Mesenteric fat pad (tissue), 1 donor: ENCODE results near the gene C18orf32. TPM values are rescaled to one million over a fixed set of nuclear protein-coding genes. Genes with fewer than 3 reads are reported as not detected.
"Not testable (repeated sequence)": the region's sequence is repeated elsewhere in the genome, so short reads cannot be mapped to it uniquely, and the experiment has no call there.

ENCODE experiments used
- DNase-seq: peaks from one replicate; pipeline ENCODE4 v3.0.0-alpha.2; 2020; ENCODE audit warnings: low spot score
- total RNA-seq: library from RNA; stranded (reverse); fragmentation: NEBNext Ultra II Directional; extraction: Animal tissue kit (Norgen Biotek cat#: 25700); gene quantifications from one replicate; pipeline ENCODE4 v1.2.1, GENCODE V29; 2021
- donor health status: DM: yes; HTN: yes; CAD: no.

C18orf32 gene
- total RNA-seq, 1 donor from 2014 or later, result 46.5 TPM

DNA sequence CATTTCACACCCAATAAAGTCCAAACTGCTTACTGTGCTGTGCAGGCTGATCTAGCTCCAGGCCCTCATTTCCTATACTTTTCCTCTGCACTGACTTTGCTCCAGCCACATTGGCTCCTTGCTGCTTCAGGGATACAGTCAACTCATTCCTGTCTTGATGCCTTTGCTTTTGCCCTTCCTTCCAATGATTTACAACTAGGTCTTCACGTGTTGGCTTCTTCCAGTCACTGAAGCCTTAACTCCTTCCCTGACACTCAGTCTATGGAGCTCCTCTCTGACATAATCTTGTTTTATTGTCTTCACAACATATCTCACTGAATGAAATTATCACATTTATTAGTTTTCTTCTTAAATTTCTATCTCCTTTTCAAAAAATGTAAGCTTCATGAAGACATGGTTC lies 16.9 kb upstream of the C18orf32 start:
- no peak for DNase-seq

DNA sequence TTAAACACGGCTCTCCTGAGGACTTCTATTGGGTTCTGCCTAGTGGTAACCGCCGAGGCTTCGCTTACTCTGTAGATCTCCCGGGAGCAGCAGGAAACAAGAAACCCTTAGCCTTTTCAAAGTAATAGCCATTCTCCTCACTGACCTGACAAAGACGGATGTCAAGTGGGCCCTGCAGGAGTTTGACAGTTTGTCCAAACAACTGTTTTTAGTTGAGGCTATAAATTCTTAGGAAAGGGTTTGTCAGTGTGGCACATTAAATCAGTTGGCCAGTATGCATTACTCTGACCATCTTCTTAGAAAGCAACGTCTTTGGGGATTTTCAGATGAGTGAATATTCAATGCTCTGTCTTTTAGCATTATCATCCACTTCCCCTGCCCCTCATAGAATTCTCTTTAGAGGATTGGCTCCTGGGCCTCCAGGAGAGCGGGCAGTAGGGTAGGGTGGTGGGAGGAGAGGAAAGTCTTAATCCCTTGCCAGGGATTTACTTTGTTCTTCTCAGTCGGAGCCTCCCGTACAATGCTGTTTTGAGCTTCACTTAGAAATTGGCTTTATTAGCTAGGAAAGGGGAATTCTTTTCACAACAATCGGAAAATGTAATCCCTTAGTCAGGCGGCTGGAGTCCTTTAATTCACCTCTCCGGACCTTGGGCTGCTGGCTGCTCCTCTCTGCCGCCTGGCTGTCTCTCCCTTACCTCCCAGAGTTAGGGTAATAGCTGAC lies 13.3 kb upstream of the C18orf32 start:
- no peak for DNase-seq

DNA sequence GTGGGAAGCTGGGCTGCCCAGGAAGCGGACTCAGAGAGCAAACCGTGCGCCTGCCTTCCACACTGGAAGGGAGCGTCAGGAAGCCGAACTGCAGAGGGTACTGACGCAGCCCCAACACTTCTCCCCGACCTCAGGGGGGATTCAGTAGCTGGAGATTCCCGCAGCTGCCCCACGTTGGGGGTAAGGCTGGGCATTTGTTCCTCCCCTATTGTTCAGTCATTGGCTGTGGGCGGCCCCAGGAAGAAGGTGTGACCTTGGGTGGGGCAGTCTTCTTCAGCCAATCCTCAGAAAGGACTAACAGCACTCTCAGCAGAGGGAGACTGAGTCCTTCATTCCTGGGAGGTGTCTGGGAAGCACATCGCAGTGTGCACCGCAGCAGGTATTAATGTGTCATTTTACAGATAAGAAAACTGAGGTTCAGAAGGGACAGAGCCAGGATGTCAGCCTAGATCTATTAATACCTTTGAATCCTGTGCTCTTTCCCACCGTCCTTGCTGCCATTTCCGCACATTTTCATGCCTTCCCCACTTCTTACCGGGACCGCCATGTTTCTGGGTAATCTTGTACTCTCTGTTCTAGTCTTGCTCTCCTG lies 12.1 kb upstream of the C18orf32 start:
- DNase-seq, result no peak

DNA sequence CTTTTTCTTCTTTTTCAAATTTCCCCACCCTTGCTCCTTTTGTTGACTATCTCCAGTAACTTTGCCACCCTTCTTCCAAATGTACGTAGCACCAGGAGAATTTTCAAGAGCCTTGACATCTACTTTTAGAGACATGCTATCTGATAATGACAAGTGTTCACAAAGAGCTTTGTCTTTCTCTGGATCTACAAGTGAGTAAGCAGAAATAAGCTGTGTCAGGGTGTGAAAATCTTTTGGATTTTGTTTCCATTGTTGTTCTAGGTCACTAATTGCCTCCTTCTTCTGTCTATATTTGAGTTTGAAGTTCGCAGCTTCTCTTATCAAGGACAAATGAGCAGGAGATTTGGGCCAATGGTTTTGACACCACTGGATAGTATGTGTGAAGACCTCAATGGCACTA lies 8.4 kb upstream of the C18orf32 start:
- DNase-seq, result no peak

DNA sequence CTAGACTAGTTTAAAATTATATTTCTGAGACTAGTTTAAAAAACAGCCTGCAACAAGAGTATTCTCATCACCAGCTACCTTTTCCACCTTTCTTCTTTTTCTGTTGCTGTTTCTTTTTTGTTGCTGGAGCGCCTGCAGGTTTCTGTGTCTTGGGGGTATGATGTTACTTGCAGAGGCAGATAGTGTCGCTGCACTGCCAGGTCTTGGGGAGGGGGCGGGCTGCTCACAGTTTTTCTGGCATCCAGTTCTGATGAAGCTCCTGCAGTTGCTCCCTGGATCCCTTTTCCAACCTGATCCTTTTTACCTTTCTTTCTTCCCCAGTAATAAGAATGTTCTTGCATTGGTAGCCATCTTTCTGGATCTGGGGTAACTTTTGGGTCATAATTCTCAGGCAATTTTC lies 8.0 kb upstream of the C18orf32 start:
- no peak for DNase-seq

DNA sequence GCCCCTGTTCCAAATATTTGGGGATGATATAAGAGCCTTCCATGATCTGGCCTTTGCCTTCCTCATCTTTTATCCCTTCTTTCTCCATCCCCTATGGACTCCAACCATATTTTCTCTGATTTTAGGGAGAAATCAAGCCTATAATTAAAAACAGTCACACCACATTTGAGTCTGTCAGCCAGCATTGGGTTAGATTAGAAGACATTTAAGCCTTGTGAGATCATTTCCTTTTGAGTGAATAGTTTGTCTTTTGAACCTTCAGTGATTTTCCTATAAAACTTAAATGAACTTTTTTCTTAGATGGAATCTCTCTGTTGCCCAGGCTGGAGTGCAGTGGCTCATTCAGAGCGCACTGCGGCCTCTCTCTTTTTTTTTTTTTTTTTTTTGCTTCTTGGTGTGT lies 7.6 kb upstream of the C18orf32 start:
- DNase-seq, result no peak

DNA sequence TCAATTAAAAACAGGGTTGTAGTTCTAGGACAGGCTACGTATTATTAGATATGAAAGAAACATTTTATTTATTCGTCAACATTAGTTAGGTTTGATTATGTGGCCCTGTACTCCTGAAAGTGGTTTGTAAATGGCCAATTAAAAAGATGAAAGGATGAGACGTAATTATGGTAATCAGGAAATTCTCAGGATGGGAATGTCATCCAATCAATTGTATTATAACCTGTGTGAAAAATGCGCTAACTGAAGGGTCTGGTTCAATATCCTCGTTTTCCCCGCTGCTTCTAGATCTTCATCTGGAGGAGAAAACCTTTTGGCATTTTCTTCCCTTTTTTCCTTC lies 5.6 kb upstream of the C18orf32 start:
- DNase-seq, result no peak

DNA sequence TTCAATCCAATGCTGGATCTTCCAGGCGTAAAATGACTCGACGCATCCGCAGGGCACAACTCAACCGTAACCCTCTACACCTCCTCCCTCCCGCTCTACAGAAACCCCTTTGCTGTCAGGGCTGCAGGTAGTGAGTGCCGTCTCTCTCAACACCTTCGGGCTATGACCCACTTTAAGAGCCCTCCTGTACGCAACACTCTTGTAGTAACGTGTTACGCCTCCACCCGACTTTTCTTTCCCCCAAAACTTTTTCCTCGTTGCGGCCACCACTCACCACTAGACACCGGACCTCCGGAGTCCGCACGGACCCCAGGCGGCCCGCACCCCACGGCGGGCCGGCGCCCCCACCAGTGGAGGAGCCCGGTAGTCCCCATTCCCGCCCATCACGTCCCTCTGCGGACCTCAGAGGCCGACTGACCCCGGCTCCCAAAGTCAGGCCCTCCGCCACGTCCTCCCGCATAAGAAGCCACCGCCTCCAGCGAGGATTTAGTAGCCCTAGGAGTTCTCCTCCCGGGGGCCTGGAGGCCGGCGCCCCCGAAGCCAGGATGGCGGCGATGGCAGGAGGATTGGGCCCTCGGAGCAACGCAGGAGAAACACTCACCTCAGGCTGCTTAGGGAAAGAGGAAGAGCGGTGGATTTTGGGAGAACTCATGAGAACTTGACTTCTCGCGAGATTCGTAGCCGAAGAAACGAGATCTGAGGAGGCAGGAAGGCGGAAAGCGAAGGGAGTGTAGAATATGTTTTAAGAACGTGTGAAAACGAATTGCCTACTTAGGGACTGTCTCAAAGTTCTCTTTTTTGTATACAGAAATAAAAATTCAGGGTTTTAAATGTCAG lies 5.0 kb upstream of the C18orf32 start, which contains the start of gene RPL17:
Gene RPL17 (minus strand): TSS at position 609 of the 837 bp plus-strand sequence.
- DNase-seq, result peak; percentile 91

DNA sequence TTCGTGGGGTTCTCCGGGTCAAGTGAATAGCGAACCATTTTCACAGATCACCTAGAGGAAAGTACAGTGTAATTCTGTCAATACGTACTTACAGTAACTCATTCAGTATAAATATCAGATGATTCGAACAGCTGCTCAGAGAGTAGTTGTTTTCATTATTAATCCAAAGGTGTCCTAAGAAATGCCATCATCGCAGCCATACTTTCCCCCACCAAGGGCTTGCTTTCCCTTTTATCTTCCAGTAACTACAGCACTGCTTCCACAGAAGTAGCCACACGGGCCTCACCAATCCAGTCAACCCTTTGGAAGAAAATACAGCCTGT lies 4.5 kb upstream of the C18orf32 start:
- no peak for DNase-seq

DNA sequence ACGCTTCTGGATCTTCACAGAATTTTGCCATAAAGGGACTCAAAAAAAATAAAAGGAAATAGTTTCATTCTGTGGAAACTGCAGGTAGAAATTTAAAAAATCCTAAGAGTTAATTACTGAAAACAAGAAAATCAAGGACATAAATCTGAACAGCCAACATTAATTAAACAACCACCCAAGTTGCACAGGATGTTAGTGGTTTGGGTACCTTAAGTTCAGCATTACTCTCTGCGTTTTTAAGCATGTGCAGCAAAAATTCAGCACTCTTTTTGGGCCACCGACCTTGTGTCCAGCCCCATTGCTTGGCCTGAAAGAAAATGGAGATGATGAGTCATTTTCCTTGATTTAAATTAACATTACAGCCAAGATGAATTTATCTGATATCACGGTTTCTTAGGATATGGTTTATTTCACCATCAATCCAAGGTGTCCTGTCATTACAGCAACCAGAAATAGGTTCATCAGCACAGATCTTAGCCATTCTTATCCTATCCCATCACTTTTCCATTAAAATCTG lies 3.3 kb upstream of the C18orf32 start:
- DNase-seq, result no peak

DNA sequence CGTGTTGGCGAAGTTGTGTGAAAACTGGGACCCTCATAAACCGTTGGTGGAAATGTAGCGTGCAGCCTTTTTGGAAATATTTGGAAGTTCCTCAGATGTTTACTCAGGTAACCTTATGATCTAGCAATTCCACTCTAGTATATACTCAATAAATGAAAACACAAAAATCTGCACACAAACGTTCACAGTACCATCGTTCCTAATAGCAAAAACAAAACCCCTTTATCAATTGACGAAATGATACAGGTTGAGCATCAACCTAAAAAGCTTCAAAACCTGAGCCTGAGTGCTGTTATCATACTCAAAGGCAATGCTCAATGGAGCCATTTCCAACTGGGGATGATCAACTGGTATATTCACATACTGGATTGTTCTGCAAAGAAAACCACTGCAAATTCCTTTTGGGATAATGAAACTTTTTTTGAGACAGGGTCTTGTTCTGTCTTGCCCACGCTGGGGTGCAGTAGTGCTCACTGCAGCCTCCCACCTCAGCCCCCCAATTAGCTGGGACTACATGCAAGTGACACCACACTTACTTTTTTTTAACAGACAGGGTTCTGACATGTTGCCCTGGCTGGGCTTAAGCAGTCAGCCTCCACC lies 777 bp upstream of the C18orf32 start:
- DNase-seq, result no peak

DNA sequence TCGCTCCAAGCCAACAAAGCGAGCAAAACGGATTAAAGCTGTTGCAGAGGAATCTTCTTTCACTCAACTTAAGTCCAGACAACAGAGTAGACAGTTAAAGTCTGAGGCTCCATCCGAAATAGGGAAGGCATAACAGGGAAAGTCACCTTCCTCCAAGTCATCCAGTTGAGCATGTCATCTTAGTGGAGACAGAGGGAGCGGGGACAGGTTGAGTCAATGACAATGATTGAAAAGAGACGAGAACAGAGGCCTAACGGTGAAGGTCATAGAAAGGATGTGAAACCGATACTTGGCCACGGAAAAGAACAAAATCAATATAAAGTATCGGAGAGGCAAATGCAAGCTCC lies 455 bp downstream of the C18orf32 start:
- no peak for DNase-seq

DNA sequence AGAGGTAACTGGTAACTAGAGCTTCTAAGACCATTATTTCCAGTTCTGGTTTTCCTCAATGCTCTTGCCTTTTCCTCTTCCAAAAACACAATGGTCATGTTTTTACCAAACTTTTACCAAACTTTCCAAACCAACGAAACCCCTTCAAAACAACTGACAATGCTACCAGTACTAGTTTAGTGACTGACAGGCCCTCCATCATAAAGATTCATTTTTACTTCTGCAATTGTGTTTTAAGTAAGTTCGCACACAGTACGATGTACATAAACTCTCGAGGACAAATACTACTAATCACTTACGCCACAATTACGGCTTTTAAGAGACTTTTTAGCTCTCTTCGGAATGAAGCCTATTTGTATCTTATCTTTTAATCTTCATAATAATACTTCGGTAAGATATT lies 900 bp downstream of the C18orf32 start:
- no peak for DNase-seq

DNA sequence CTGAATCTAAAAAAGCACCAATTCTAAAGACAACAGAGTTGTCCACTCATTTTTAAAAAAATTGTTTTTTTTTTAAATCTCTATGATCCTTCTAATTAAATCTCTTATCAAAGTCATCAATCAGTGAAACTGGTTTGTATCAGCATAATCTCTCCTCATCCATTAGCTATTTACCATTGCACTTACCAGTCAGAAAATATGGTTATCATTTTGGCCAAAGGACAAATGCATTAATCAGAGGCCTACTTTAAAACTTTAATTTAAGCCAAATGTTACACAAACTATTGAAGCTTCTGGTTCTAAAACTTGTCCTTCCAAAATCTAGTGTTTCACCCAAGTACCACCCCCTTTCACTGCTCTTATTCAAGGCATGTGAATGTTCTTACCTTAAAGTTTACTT lies 3.8 kb downstream of the C18orf32 start:
- no peak for DNase-seq

DNA sequence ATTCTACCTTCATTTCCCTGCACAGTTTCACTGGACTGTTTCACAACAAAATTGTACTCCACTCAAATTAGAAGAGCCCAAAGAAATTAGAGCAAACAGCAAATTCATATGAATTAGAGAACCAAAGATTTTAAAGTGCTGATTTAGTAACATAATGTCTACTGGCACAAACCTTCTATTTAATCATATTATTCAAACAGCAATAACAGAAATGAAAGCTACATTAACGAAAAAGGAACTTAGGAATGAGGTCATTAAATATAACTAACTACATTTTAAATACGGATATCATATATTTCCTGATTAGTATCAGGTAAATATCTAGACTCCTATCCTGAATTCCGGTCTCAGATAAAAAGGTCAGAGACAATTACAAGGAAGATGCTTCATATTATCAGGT lies 5.1 kb downstream of the C18orf32 start:
- no peak for DNase-seq

DNA sequence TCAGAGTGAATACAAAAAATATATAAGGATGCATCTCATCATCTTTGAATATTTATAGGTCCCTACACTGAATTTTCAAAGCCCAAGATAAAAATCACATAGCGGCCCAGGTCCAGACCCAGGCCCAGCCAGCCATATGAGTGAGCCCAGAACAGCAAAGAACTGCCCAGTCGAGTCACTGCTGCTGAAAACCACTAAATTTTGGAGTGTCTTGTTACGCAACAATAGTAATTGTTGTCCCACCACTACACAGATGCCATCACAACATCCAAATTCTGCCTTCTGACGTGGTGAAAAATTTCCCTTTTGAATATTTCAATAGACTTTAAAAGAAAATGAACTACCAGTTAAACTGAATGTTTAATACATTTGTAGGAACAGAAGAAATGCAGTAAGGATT lies 5.7 kb downstream of the C18orf32 start:
- no peak for DNase-seq

DNA sequence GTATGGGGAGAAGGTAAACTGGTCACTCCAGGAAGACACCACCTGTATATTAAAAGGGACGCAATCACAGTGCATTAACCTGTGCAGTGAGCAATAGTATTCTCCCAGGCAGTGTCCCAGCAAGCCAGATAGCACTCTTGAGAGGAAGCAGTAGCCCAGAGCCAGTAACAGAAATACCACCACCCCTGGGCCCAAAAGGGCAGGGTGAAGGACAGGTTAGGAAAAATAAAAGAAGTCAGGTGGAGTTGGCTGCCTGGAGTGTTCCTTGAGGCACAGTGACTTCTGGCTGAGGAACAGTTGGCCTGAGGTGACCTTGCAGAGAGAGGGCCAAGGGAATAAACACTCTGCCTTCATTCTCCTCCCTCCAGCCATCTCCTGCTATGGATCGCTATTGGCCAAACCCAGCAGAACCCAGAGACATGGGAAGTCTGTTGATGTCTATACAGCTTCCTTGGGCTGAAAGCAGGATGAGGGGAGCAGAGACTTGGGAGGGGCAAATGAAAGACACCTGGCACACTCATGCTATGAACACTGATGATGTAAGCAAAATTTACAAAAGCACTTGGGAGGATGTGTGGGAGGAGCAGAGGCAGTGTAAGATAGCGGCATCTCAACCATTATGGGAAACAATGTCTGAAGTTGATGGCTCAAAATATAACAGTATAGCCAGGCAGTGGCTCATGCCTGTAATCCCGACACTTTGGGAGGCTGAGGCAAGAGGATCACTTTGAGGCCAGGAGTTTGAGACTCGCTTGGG lies 7.5 kb downstream of the C18orf32 start:
- no peak for DNase-seq

DNA sequence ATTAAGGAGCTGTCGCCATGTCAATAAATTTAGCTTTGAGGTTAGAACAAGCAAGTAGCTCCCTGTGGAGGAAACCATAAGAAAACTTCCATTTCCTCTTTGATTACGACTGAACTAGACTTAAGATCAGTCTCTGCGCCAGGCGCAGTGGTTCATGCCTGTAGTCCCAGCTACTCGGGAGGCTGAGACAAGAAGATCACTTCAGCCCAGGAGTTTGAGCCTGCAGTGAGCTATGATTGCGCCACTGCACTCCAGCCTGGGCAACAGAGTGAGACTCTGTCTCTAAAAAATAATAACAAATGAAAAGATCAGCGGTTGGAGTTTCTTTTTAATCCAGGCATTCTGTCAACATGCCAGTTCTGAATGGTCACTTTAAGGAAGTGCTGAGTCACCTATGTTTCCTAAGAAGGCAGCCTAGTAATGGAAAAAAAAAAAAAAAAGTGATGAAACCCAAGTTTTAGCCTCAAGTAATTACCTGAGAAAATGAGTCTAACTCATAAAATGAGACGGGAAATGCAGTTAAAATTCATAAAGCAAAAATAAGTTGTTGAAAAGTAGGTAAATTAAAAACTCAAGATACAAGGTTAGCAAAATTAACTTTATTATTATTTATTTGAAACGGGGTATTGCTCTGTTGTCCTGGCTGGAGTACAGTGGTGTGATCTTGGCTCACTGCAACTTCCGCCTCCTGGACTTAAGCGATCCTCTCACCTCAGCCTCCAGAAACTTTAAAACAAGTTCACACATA lies 10.2 kb downstream of the C18orf32 start:
- no peak for DNase-seq

DNA sequence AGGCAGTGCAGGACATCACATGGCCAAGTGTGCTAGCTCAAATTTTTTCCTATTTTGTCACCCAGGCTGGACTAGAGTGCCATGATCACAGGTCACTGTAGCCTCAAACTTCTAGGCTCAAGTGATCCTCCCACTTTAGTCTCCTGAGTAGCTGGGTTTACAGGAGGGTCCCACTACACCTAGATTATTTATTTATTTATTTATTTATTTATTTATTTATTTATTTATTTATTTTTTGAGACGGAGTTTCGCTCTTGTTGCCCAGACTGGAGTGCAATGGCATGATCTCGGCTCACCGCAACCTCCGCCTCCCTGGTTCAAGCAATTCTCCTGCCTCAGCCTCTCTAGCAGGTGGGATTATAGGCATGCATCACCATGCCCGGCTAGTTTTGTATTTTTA lies 12.1 kb downstream of the C18orf32 start:
- not testable (repeated sequence) for DNase-seq

DNA sequence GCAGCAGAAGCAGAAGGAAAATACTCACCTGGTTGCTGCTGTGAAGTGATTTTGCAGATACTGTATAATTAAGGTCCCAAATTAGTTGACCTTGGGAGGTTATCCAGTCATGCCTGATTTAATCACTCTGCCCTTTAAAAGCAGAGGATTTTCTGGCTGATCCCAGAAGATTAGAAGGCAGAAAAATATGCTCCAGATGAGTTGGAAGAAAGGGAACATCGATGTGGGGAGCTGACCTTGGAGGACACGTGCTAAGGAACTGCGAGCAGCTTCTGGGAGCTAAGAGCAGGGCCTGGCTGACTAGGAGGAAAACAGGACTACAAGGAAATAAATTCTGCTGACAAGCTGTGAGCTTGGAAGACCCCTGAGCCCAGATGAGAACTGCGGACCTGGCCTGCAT lies 13.3 kb downstream of the C18orf32 start:
- no peak for DNase-seq

DNA sequence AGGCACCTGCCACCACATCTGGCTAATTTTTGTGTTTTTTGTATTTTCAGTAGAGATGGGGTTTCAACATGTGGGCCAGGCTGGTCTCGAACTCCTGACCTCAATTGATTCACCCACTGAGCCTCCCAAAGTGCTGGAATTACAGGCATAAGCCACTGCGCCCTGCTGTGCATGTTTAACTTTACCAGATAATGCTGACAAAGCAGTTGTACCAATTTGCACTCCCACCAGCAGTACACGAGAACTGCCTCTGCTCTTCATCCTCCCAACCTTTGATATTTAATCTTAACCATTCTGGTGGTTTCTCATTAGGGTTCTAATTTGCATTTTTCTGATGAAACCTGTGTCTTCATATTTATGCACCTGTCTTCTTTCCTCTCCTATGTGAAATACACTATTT lies 14.6 kb downstream of the C18orf32 start:
- DNase-seq, result no peak
